GM19193 (cell line): ENCODE results near the gene FES.

ENCODE experiments used
- POLR2A ChIP-seq: IDR thresholded peaks from 4 replicates; pipeline ENCODE4 v1.6.1; 2011; ENCODE audit not compliant: insufficient read depth, insufficient read length; ENCODE audit errors: extremely low read depth

Gene FES

GRCh38 chr15:90891346-90891949 lies 7.1 kb downstream of the FES start:
- no peak for TF ChIP-seq POLR2A

- TF ChIP-seq POLR2A, result no peak
Observed at GRCh38 chr15:90892023-90892422, 7.7 kb downstream of the FES start.

- TF ChIP-seq POLR2A, result no peak
Observed at GRCh38 chr15:90892498-90893174, 8.3 kb downstream of the FES start.

- TF ChIP-seq POLR2A, result no peak
Observed at GRCh38 chr15:90893175-90894090, 9.1 kb downstream of the FES start.

DNA sequence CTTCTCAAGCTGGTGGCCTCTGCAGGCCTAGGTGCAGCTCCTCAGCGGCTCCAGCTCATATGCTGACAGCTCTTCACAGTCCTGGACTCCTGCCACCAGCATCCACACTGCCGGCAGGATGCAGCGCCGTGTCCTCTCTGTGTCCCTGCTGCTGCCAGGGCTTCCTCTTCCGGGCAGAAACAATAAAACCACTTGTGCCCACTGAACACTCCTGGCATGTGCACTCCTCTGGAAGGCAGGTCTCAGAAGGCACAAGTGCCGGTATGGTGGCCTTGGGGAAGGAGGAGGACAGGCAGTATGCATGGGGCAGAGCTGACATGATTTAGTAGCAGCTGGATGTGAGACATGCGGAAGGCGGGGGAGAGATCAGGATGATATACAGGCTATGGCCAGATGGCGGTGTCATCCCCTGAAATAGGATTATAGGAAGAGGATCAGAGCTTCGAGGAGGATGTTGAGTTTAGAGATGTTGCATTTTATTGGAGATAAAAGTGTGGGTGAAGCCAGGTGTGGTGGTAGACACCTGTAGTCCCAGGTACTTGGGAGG lies 11.3 kb downstream of the FES start:
- TF ChIP-seq POLR2A, result no peak

GRCh38 chr15:90901175-90902039 lies 17.1 kb downstream of the FES start:
- TF ChIP-seq POLR2A, result no peak

DNA sequence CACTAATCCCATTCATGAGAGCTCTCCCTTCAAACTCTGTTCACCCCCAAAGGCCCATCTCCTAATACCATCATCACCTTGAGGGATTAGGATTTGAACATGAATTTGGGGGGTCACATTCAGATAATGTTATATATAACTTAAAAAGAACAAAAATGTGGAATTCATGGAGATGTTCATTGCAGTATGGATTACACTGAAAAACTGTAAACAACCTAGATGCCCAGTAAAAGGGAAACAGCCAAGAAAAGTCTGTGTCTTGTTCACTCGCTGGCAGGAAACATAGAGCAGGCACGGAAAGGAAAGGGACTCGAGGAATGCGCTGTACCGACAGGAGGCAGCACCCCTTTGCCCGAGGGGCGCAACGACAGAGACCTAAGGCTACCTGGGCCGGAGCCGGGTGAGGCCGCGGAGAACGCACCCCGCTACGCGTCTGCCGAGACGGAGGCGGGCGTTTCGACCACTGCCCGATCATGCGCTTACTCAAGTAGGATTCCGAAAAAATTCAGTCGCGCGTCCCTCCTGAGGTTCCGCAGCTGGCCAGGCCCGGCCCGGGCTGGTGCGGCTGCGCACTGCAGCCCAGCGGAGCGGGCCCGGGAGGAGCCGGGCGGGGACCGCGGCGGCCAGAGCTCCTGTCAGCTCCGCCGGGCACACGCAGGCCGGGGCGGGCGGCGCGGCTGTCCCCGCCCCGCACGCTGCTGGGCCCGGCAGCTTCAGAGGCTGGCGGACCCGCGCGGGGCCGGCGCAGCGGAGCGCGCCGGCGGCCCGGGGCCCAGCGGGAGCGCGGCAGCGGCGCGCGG lies 17.9 kb downstream of the FES start:
- TF ChIP-seq POLR2A, result peak; percentile 72

- peak; percentile 72 for TF ChIP-seq POLR2A
Observed at GRCh38 chr15:90902840-90903732, 18.8 kb downstream of the FES start, which contains the start of gene MAN2A2. Gene MAN2A2, plus strand, starts transcription at chr15:90903302. Its CDS starts 906 bp downstream, at chr15:90904208.

GRCh38 chr15:90903733-90904536 lies 19.6 kb downstream of the FES start:
- TF ChIP-seq POLR2A, result no peak

DNA sequence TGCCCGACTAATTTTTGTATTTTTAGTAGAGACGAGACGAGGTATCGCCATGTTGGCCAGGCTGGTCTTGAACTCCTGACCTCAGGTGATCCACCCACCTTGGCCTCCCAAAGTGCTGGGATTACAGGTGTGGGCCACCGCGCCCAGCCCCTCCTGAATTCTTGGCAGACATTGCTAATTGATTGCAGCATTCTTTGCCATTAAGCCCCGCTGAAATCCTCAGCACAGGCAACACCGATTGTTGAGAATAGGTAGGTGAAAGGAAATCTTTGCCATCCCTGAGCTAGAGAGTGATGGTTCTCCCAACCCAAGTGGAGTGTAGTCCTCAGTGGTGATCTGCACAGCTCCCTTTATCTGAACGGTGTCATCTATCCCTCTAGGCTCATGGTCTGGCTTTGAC lies 20.4 kb downstream of the FES start:
- no peak for TF ChIP-seq POLR2A

DNA sequence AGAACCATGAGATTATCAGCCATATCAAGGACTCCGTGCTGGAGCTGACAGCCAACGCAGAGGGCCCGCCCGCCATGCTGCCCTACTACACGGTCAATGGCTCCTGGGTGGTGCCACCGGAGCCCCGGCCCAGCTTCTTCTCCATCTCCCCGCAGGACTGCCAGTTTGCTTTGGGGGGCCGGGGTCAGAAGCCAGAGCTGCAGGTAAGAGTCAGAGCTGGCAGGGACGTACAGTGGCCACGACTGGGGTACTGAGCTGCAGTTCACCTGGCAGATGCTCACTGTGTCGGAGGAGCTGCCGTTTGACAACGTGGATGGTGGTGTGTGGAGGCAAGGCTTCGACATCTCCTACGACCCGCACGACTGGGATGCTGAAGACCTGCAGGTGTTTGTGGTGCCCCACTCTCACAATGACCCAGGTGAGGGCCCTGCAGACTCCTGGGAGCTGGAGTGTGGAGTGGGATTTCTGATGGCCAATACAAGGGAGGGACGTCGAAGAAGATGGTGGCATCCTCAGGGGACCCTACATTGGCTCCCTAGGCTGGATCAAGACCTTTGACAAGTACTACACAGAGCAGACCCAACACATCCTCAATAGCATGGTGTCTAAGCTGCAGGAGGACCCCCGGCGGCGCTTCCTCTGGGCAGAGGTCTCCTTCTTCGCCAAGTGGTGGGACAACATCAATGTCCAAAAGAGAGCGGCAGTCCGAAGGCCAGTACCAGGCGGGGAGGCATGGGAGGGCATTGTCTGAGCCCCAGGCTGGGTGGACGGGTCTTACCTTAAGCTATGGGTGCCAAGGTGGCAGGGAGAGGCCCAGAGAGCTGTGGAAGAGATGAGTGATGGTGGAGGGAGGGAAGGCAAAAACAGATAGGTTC lies 21.2 kb downstream of the FES start:
- TF ChIP-seq POLR2A, result no peak
